Endothelial cell of umbilical vein (primary cell): ENCODE measurements around the gene TTC23L. TPM values are rescaled to one million over a fixed set of nuclear protein-coding genes. Genes with fewer than 3 reads are reported as not detected.

Source experiments
- BruUV-seq: library from RNA; stranded (reverse); fragments of 400-500 nt; replicated peaks from 2 replicates; lab custom pipeline; 2021; lab: Mats Ljungman, UMichigan
- CTCF ChIA-PET: fragments of 300-600, 350-600 bp; sonication (Branson Sonifier 250); formaldehyde crosslinking; loops from one replicate; lab custom pipeline; 2021; ENCODE audit warnings: antibody characterized with exemption, inconsistent platforms; lab: Charles Lee
- POLR2A ChIA-PET: fragments of 300-600, 350-600 bp; sonication (Branson Sonifier 250); formaldehyde crosslinking; loops from one replicate; lab custom pipeline; 2021; ENCODE audit warnings: antibody characterized with exemption, inconsistent platforms; lab: Charles Lee
- DNase-seq: peaks from one replicate; pipeline ENCODE4 v3.0.0-alpha.2; 2011; ENCODE audit warnings: low read depth, low spot score
- FAIRE-seq: peaks from 2 replicates; lab custom pipeline; 2011; peaks lifted over from hg19 to GRCh38; lab: Jason Lieb, UNC
- H2AFZ ChIP-seq: 2 replicates; pipeline ENCODE4 v1.6.0; 2012; ENCODE audit warnings: low read depth, low read length, control low read depth, inconsistent platforms
- H3K27ac ChIP-seq: 2 replicates; pipeline ENCODE4 v1.5.1; 2011; ENCODE audit warnings: low read depth, mild to moderate bottlenecking, control low read depth, low read length, moderate library complexity; ENCODE audit not compliant: insufficient read depth
- H3K27me3 ChIP-seq, 2 experiments: 2 replicates each; pipeline versions ENCODE4 v1.6.0 to v1.6.1; 2011; ENCODE audit warnings: low read length in 2 of 2, mixed read lengths in 1 of 2; ENCODE audit not compliant: control insufficient read depth in 2 of 2, insufficient read depth in 2 of 2
- H3K36me3 ChIP-seq, 2 experiments: 2 replicates in 1 of 2; 3 replicates in 1 of 2; pipeline ENCODE4 v1.5.1; 2011; ENCODE audit warnings: low read length in 2 of 2, mild to moderate bottlenecking in 1 of 2, moderate library complexity in 1 of 2; ENCODE audit not compliant: control insufficient read depth in 2 of 2, insufficient read depth in 2 of 2; ENCODE audit errors: extremely low read depth in 1 of 2
- H3K4me1 ChIP-seq: 3 replicates; pipeline ENCODE4 v1.5.1; 2011; ENCODE audit warnings: mild to moderate bottlenecking, low read length; ENCODE audit not compliant: control insufficient read depth, insufficient read depth; ENCODE audit errors: extremely low read depth
- H3K4me2 ChIP-seq: 2 replicates; pipeline ENCODE4 v1.6.1; 2011; ENCODE audit warnings: low read length, control low read depth, mixed read lengths; ENCODE audit not compliant: insufficient read depth
- H3K4me3 ChIP-seq, 3 experiments: fragments of 200-600 bp in 1 of 3; sonication (generic), shearing (Covaris generic) in 1 of 3; replicated peaks in 1 of 3; 2 replicates each; pipeline ENCODE4 v1.5.1; 2011 to 2016; ENCODE audit warnings: control low read depth in 3 of 3, low read length in 3 of 3, mild to moderate bottlenecking in 2 of 3, inconsistent platforms in 1 of 3, low read depth in 1 of 3, moderate library complexity in 1 of 3; ENCODE audit not compliant: insufficient read depth in 1 of 3
- H3K79me2 ChIP-seq: 2 replicates; pipeline ENCODE4 v1.6.0; 2012; ENCODE audit warnings: low read length, inconsistent platforms; ENCODE audit not compliant: control insufficient read depth, insufficient read depth
- H3K9ac ChIP-seq: replicated peaks from 2 replicates; pipeline ENCODE3; 2011; ENCODE audit warnings: low read length, control low read depth; ENCODE audit not compliant: insufficient read depth; ENCODE audit errors: extremely low read depth
- H3K9me1 ChIP-seq: replicated peaks from 3 replicates; pipeline ENCODE4 v1.6.0; 2011; ENCODE audit warnings: mild to moderate bottlenecking, low read length; ENCODE audit not compliant: control insufficient read depth, insufficient read depth; ENCODE audit errors: extremely low read depth
- H3K9me3 ChIP-seq: replicated peaks from 2 replicates; pipeline ENCODE4 v1.5.1; 2012; ENCODE audit warnings: low read length, inconsistent platforms; ENCODE audit not compliant: control insufficient read depth, insufficient read depth
- H4K20me1 ChIP-seq: replicated peaks from 2 replicates; pipeline ENCODE3; 2011; ENCODE audit warnings: mild to moderate bottlenecking, low read length; ENCODE audit not compliant: control insufficient read depth, insufficient read depth; ENCODE audit errors: extremely low read depth
- EZH2 ChIP-seq: IDR thresholded peaks from 2 replicates; pipeline ENCODE4 v1.6.1; 2012; ENCODE audit warnings: borderline replicate concordance, low read depth, mild to moderate bottlenecking, moderate library complexity, low read length, inconsistent platforms; ENCODE audit not compliant: severe bottlenecking
- FOS ChIP-seq: IDR thresholded peaks from 2 replicates; pipeline ENCODE4 v1.6.1; 2011; ENCODE audit warnings: mild to moderate bottlenecking, low read length, moderate library complexity, borderline replicate concordance; ENCODE audit not compliant: insufficient read depth
- GATA2 ChIP-seq: IDR thresholded peaks from 2 replicates; pipeline ENCODE4 v1.7.0; 2011; ENCODE audit warnings: low read depth, mild to moderate bottlenecking, moderate library complexity, mixed read lengths, low read length; ENCODE audit not compliant: insufficient read length, insufficient read depth
- JUN ChIP-seq: IDR thresholded peaks from 2 replicates; pipeline ENCODE4 v1.6.1; 2011; ENCODE audit warnings: borderline replicate concordance, low read depth; ENCODE audit not compliant: insufficient read length, insufficient read depth
- MYC ChIP-seq: IDR thresholded peaks from one replicate; pipeline ENCODE4 v1.6.1; 2011; ENCODE audit warnings: mild to moderate bottlenecking, low read depth, low read length
- POLR2A ChIP-seq: IDR thresholded peaks from 2 replicates; pipeline ENCODE4 v1.6.1; 2012; ENCODE audit warnings: low read depth, mild to moderate bottlenecking, control low read depth, low read length
- POLR2AphosphoS5 ChIP-seq: IDR thresholded peaks from 2 replicates; pipeline ENCODE4 v1.6.1; 2012; ENCODE audit warnings: low read depth, mild to moderate bottlenecking, control low read depth, low read length, moderate library complexity; ENCODE audit not compliant: insufficient read depth
- dilution Hi-C: fragments of 300-500 bp; cut with MboI; formaldehyde crosslinking; loops from one replicate; pipeline ENCODE4 v1.15.0; 2019; ENCODE audit warnings: low sequenced_read_pairs; ENCODE audit not compliant: extremely low pct_ligation_motif_present
- intact Hi-C: fragments of 100-400 bp; cut with micrococcal nuclease; formaldehyde crosslinking; loops from one replicate; pipeline ENCODE4 v1.10.0; 2022
- polyA plus RNA-seq, 4 experiments: library from polyadenylated mRNA; depleted of rRNA in 3 of 4; stranded (reverse) in 3 of 4; unstranded in 1 of 4; fragments of >200 nt; gene quantifications; 2 replicates each; pipeline versions ENCODE4 v1.2.1 to v1.2.3, GENCODE V29; 2011 to 2012; ENCODE audit warnings: missing spikeins in 1 of 4
- total RNA-seq: library from RNA; stranded (reverse); gene quantifications from 2 replicates; pipeline ENCODE4 v1.2.3, GENCODE V29; 2021
- TF ChIP-seq, protein P1 (sequence below): IDR thresholded peaks from 2 replicates; pipeline ENCODE4 v1.6.1; 2011; ENCODE audit not compliant: insufficient read depth, insufficient read length
- TF ChIP-seq, protein P2 (sequence below), 2 donors: IDR thresholded peaks; 1 replicate in 1 of 2; 2 replicates in 1 of 2; pipeline ENCODE4 v1.5.1; 2011; ENCODE audit warnings: low read length in 2 of 2, mild to moderate bottlenecking in 2 of 2, moderate library complexity in 2 of 2, control low read depth in 1 of 2, inconsistent platforms in 1 of 2, low read depth in 1 of 2; ENCODE audit not compliant: insufficient read depth in 1 of 2; ENCODE audit errors: extremely low read depth in 1 of 2

TTC23L gene
- total and polyA plus RNA-seq, 2 donors (not counting 3 experiments of a cell fraction or from before 2014, with no cell fraction given), result not detected

DNA sequence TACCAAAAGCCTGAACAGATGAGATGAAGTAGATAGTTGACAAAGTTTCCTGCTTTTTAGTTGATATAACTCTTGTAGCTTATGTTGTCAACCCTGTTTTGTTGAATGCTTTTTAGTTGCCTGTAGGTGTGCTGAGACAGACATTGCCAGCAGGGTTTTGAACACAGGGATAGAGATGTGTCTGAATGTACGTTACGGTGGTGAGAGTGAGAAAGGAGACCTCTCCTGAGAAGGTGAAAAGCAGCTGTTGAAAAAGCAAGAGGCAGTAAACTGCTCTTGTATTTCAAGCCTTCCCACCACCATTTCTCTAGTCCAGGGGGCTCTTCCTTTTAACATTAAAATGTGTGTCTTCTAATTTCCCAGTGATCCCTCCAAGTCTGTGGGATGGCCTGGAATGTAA, 105.1 kb downstream of the TTC23L start:
- Histone ChIP-seq H3K4me3 (no peak overlapping the region), H3K4me2 (no peak overlapping the region), H3K27me3 (no peaks in the 10 kb centered on the region), H3K27ac (no peak overlapping the region), H3K9me1 (no peaks in the 10 kb centered on the region), H3K4me1 (no peaks in the 10 kb centered on the region), H3K9ac (no peak overlapping the region), H3K36me3 (peaks cover 0 to 21% of the 10 kb centered on the region in 2 experiments), H3K9me3 (no peaks in the 10 kb centered on the region), H2AFZ (no peak overlapping the region), H3K79me2 (no peaks in the 10 kb centered on the region), H4K20me1 (no peaks in the 10 kb centered on the region)
- intact Hi-C loops, result no loop called here
- ChIA-PET POLR2A (no interaction called here), CTCF (interaction anchor here (0.9 kb wide), 1 partner anchor 59 kb away, joined by 3 read pairs; no protein-coding TSS in a partner anchor)
- dilution Hi-C loops, result no loop called here
- BruUV-seq, result no TSS peak
- DNase-seq, result no peak
- TF ChIP-seq JUN, result no peak
- TF ChIP-seq POLR2AphosphoS5, result no peak
- no peak for FAIRE-seq

DNA sequence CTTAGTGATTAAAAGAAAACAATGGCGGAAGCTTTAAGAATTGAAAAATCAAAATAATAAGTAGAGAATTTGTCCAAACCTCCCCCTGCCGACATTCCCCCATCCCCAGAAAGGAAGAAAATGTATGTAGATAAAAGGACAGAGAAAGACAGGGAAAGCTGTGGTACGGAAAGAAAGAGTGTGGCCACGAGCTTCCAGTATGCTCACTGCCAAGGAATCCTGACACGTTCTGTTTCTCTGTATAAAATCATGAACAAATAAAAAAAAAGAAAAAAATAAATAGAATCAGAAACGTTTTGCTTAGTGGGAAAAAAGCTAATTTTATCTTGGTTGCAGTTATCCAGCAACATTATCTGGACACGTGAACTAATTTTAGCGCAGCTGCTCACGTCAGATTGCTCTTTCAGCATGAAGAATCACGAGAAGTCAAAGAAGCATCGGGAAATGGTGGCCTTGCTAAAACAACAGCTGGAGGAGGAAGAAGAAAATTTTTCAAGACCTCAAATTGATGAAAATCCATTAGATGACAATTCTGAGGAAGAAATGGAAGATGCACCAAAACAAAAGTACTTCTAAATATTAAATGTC, 105.6 kb downstream of the TTC23L start:
- DNase-seq, result no peak
- Histone ChIP-seq H3K27me3 (no peaks in the 10 kb centered on the region), H3K4me3 (no peak overlapping the region), H3K4me1 (no peaks in the 10 kb centered on the region), H3K9me1 (no peaks in the 10 kb centered on the region), H3K79me2 (no peaks in the 10 kb centered on the region), H4K20me1 (no peaks in the 10 kb centered on the region), H3K36me3 (peaks cover 0 to 24% of the 10 kb centered on the region in 2 experiments), H3K9me3 (no peaks in the 10 kb centered on the region), H3K9ac (no peak overlapping the region), H3K27ac (no peak overlapping the region), H3K4me2 (no peak overlapping the region), H2AFZ (no peak overlapping the region)
- CTCF ChIA-PET, result interaction anchor here (0.9 kb wide), 1 partner anchor 59 kb away, joined by 3 read pairs; no protein-coding TSS in a partner anchor
- POLR2A ChIA-PET, result no interaction called here
- intact Hi-C loops (no loop called here), dilution Hi-C loops (no loop called here)
- TF ChIP-seq FOS (no peak), POLR2AphosphoS5 (no peak), POLR2A (no peak), JUN (no peak), GATA2 (no peak), MYC (no peak), EZH2 (no peak)
- TF ChIP-seq, protein P1, sequence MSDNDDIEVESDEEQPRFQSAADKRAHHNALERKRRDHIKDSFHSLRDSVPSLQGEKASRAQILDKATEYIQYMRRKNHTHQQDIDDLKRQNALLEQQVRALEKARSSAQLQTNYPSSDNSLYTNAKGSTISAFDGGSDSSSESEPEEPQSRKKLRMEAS, result no peak
- TF ChIP-seq, protein P2, sequence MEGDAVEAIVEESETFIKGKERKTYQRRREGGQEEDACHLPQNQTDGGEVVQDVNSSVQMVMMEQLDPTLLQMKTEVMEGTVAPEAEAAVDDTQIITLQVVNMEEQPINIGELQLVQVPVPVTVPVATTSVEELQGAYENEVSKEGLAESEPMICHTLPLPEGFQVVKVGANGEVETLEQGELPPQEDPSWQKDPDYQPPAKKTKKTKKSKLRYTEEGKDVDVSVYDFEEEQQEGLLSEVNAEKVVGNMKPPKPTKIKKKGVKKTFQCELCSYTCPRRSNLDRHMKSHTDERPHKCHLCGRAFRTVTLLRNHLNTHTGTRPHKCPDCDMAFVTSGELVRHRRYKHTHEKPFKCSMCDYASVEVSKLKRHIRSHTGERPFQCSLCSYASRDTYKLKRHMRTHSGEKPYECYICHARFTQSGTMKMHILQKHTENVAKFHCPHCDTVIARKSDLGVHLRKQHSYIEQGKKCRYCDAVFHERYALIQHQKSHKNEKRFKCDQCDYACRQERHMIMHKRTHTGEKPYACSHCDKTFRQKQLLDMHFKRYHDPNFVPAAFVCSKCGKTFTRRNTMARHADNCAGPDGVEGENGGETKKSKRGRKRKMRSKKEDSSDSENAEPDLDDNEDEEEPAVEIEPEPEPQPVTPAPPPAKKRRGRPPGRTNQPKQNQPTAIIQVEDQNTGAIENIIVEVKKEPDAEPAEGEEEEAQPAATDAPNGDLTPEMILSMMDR (IDR thresholded peaks at IDR 0.05; ENCODE audit: extremely low read depth in 1 of 2, insufficient read depth in 1 of 2, low read depth in 1 of 2, low read length in 2 of 2), result no peak
- no peak for FAIRE-seq
- no TSS peak for BruUV-seq
